Measurements from ENCODE around the gene FLYWCH2.

The FLYWCH2 gene

GRCh38 chr16:2915196-2915929, 32.3 kb downstream of the FLYWCH2 start:
- TF ChIP-seq, protein P1, sequence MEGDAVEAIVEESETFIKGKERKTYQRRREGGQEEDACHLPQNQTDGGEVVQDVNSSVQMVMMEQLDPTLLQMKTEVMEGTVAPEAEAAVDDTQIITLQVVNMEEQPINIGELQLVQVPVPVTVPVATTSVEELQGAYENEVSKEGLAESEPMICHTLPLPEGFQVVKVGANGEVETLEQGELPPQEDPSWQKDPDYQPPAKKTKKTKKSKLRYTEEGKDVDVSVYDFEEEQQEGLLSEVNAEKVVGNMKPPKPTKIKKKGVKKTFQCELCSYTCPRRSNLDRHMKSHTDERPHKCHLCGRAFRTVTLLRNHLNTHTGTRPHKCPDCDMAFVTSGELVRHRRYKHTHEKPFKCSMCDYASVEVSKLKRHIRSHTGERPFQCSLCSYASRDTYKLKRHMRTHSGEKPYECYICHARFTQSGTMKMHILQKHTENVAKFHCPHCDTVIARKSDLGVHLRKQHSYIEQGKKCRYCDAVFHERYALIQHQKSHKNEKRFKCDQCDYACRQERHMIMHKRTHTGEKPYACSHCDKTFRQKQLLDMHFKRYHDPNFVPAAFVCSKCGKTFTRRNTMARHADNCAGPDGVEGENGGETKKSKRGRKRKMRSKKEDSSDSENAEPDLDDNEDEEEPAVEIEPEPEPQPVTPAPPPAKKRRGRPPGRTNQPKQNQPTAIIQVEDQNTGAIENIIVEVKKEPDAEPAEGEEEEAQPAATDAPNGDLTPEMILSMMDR (IDR thresholded peaks at IDR 0.05; ENCODE audit: borderline replicate concordance, insufficient read depth, low read depth, low read length), result no peak
- no peak overlapping the region for H3K4me3 ChIP-seq (ENCODE audit: low read depth, low read length)

GRCh38 chr16:2919511-2920255, 36.7 kb downstream of the FLYWCH2 start:
- H3K4me3 ChIP-seq (ENCODE audit: low read depth, low read length), result no peak overlapping the region
- TF ChIP-seq, protein P1 (IDR thresholded peaks at IDR 0.05; ENCODE audit: borderline replicate concordance, insufficient read depth, low read depth, low read length), result peak; percentile 69; the same call in 1 of the 2 replicates

GRCh38 chr16:2923481-2923880, 40.5 kb downstream of the FLYWCH2 start:
- no peak overlapping the region for H3K4me3 ChIP-seq (ENCODE audit: low read depth, low read length)
- TF ChIP-seq, protein P1 (IDR thresholded peaks at IDR 0.05; ENCODE audit: borderline replicate concordance, insufficient read depth, low read depth, low read length), result no peak

DNA sequence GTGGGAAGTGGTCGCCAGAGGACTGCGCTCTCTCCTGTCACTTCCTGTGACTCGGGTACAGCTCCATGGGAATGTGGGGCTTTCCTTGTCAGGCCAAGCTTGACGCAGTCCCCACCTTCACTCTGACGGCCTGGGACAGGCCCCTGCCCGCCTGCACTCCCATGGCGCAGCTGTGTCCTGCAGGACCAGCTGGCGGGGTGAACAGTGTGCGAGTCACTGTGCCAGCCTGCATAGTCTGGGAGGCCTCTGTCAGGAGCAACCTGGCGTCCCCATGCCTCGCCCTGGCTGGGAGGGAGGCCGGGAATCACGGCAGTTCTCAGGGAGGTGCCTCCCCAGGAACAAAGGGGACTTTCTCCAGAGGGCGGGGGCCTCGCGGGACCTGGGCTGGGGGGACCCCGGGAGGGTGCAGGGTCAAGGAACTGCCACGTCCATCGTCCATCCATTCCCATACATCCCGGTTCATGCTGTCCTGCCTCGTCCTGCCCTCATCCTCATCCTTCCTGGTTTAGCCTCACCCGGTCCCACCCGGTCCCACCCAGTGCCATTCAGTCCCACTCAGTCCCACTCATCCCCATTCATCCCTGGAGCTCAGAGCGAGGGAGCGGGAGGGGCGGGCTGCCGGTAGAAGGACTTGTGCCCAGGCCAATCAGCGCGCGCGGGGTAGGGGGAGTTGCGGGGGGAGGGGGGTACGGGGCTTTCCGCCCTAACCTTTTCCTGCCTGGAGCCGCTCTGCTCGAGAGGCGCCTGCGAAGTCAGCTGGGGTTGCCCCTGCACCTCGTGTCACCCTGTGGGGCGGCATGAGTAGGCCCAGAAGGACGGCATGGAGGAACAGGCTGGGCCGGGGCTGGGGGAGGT, 42.1 kb downstream of the FLYWCH2 start:
- TF ChIP-seq, protein P1 (IDR thresholded peaks at IDR 0.05; ENCODE audit: borderline replicate concordance, insufficient read depth, low read depth, low read length), result no peak
- no peak overlapping the region for H3K4me3 ChIP-seq (ENCODE audit: low read depth, low read length)

DNA sequence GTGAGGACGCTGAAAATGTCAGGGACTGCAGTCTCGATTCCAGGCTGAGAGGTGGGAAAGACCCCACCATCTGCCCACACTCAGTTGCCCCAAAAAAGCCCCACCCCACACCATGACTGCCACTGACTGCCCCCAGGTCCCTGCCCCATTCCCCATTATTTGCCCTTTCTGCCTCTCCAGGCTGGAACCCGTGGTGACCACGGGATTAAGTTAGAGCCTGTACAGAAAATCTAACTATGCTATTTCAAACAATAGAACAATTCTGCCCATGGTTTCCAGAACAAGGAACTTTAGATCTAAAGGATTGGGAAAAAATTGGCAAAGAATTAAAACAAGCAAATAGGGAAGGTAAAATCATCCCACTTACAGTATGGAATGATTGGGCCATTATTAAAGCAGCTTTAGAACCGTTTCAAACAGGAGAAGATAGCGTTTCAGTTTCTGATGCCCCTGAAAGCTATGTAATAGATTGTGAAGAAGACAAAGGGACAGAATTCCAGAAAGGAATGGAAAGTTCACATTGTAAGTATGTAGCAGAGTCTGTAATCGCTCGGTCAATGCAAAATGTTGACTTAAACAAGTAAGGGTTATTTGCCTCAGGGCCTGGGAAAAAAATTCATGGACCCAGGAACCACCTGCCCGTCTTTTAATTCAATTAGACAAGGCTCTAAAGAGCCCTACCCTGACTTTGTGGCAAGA, 43.1 kb downstream of the FLYWCH2 start:
- TF ChIP-seq, protein P1 (IDR thresholded peaks at IDR 0.05; ENCODE audit: borderline replicate concordance, insufficient read depth, low read depth, low read length), result no peak
- H3K4me3 ChIP-seq (ENCODE audit: low read depth, low read length), result no peak overlapping the region

DNA sequence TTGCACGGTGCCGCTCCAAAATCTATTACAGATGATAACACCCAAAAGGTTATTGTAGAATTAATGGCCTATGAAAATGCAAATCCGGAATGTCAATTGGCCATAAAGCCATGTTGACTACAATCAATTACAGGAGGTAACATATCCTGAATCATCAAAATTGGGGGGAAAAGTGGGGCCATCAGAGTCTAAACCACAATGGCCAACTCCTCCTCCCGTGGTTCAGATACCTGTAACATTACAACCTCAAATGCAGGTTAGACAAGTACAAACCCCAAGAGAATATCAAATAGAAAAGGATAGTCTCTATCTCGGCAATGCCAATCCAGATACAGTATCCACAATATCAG, 43.6 kb downstream of the FLYWCH2 start:
- TF ChIP-seq, protein P1 (IDR thresholded peaks at IDR 0.05; ENCODE audit: borderline replicate concordance, insufficient read depth, low read depth, low read length), result no peak
- H3K4me3 ChIP-seq (ENCODE audit: low read depth, low read length), result no peak overlapping the region
